Sigmoid colon (tissue), 7 donors: ENCODE measurements around the gene CA11. TPM values are rescaled to one million over a fixed set of nuclear protein-coding genes. Genes with fewer than 3 reads are reported as not detected.
"Not testable (repeated sequence)": the region's sequence is repeated elsewhere in the genome, so short reads cannot be mapped to it uniquely, and the experiment has no call there.

Source experiments
- DNase-seq: peaks from one replicate; pipeline ENCODE4 v3.0.0-alpha.2; 2019
- H3K27ac ChIP-seq, 4 donors: fragments of 200-600 bp; sonication (generic); one replicate each; pipeline ENCODE4 v1.5.1; 2016 to 2019; ENCODE audit warnings: mild to moderate bottlenecking in 1 of 4
- H3K27me3 ChIP-seq, 3 donors: fragments of 200-600 bp; sonication (generic); one replicate each; pipeline ENCODE4 v1.5.1; 2019; ENCODE audit warnings: mild to moderate bottlenecking in 1 of 3
- H3K36me3 ChIP-seq, 4 donors: fragments of 200-600 bp; sonication (generic); one replicate each; pipeline ENCODE4 v1.5.1; 2016 to 2019
- H3K4me1 ChIP-seq, 4 donors: fragments of 200-600 bp; sonication (generic); one replicate each; pipeline ENCODE4 v1.5.1; 2017 to 2019
- H3K4me3 ChIP-seq, 4 donors: fragments of 200-600 bp; sonication (generic); one replicate each; pipeline ENCODE4 v1.5.1; 2017 to 2019; ENCODE audit warnings: mild to moderate bottlenecking in 2 of 4, moderate library complexity in 1 of 4
- H3K9me3 ChIP-seq, 4 donors: fragments of 200-600 bp in 3 of 4; sonication (generic) in 3 of 4; one replicate each; pipeline versions ENCODE4 v1.5.1 to v1.6.1; 2013 to 2019
- EP300 ChIP-seq, 4 donors: sonication (generic); formaldehyde crosslinking; IDR thresholded peaks; one replicate each; pipeline ENCODE4 v1.6.1; 2017; ENCODE audit warnings: antibody characterized with exemption in 4 of 4
- POLR2A ChIP-seq, 2 donors: fragments of 450-650 bp; IDR thresholded peaks; one replicate each; pipeline ENCODE4 v1.6.1; 2016; ENCODE audit warnings: antibody characterized with exemption in 2 of 2, mild to moderate bottlenecking in 2 of 2, moderate library complexity in 2 of 2
- POLR2AphosphoS5 ChIP-seq, 4 donors: sonication (generic); formaldehyde crosslinking; IDR thresholded peaks; one replicate each; pipeline ENCODE4 v1.6.1; 2017; ENCODE audit warnings: antibody characterized with exemption in 4 of 4
- WGBS, 2 donors: extraction: QIAGEN DNeasy Blood & Tissue Kit; methylation state at CpG; one replicate each; pipeline ENCODE4 v1.1.7; 2013; 5-methylcytosine and 5-hydroxymethylcytosine counted together
- intact Hi-C: fragments of 100-400 bp; cut with DNase I; formaldehyde crosslinking; loops from one replicate; pipeline ENCODE4 v1.15.1; 2023
- polyA plus RNA-seq, 3 donors: library from polyadenylated mRNA; stranded (reverse); fragments of 200-250 nt; gene quantifications; one replicate each; pipeline ENCODE4 v1.2.3, GENCODE V29; 2013
- total RNA-seq, 4 donors: library from RNA; depleted of rRNA; stranded (reverse); fragments of >200 nt; gene quantifications; one replicate each; pipeline ENCODE4 v1.1.0, GENCODE V29; 2016
- TF ChIP-seq, protein P1 (sequence below), 4 experiments: fragments of 450-650 bp in 3 of 4; fragments of 200-600 bp in 1 of 4; IDR thresholded peaks; one replicate each; pipeline ENCODE4 v1.5.1; 2016 to 2019; ENCODE audit warnings: antibody characterized with exemption in 4 of 4, mild to moderate bottlenecking in 3 of 4, moderate library complexity in 2 of 4
- donor health status: healthy with polysubstance abuse.
- donor health status: Bipolar disorder and iron deficiency.
- donor health status: healthy.

CA11 gene
- total and polyA plus RNA-seq, 7 donors = 2.1 to 29.6 (median 13.2) TPM

DNA sequence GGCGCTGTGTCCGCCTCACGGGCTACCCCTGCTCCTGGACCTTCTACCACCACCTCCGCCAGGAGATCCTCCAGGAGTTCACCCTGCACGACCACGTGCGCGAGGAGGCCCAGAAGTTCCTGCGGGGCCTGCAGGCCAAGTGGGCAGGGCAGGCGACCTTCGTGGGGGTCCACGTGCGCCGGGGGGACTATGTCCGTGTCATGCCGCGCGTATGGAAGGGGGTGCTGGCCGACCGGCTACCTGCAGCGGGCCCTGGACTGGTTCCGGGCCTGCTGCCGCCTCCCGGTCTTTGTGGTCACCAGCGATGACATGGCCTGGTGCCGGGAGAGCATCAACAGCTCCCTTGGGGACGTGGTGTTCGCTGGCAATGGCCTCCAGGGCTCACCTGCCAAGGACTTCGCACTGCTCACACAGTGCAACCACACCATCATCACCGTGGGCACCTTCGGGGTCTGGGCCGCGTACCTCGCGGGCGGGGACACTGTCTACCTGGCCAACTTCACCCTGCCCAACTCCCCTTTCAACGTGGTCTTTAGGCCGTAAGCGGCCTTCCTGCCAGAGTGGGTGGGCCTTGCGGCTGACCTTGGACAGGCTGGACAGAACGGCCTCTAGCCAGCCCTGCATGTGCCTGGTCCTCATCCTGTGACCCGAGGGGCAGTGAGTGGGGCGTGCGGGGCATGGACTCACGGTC is 34.6 kb upstream of the CA11 start:
- no peak for DNase-seq
- Histone ChIP-seq H3K4me1 (peaks cover 0 to 6% (median 2%) of the 10 kb centered on the region in 4 donors), H3K27me3 (no peaks in the 10 kb centered on the region), H3K36me3 (no peaks in the 10 kb centered on the region), H3K9me3 (no peaks in the 10 kb centered on the region), H3K27ac (no peak overlapping the region), H3K4me3 (no peak overlapping the region)
- no peak for TF ChIP-seq POLR2AphosphoS5 (IDR thresholded peaks at IDR 0.05)
- no peak for TF ChIP-seq POLR2A (IDR thresholded peaks at IDR 0.05)
- TF ChIP-seq, protein P1, sequence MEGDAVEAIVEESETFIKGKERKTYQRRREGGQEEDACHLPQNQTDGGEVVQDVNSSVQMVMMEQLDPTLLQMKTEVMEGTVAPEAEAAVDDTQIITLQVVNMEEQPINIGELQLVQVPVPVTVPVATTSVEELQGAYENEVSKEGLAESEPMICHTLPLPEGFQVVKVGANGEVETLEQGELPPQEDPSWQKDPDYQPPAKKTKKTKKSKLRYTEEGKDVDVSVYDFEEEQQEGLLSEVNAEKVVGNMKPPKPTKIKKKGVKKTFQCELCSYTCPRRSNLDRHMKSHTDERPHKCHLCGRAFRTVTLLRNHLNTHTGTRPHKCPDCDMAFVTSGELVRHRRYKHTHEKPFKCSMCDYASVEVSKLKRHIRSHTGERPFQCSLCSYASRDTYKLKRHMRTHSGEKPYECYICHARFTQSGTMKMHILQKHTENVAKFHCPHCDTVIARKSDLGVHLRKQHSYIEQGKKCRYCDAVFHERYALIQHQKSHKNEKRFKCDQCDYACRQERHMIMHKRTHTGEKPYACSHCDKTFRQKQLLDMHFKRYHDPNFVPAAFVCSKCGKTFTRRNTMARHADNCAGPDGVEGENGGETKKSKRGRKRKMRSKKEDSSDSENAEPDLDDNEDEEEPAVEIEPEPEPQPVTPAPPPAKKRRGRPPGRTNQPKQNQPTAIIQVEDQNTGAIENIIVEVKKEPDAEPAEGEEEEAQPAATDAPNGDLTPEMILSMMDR (IDR thresholded peaks at IDR 0.05) = no peak
- no peak for TF ChIP-seq EP300 (IDR thresholded peaks at IDR 0.05)
- intact Hi-C loops = no loop called here
- WGBS, 2 donors = 91 to 92% methylated on average over 45 of the region's 45 CpGs

DNA sequence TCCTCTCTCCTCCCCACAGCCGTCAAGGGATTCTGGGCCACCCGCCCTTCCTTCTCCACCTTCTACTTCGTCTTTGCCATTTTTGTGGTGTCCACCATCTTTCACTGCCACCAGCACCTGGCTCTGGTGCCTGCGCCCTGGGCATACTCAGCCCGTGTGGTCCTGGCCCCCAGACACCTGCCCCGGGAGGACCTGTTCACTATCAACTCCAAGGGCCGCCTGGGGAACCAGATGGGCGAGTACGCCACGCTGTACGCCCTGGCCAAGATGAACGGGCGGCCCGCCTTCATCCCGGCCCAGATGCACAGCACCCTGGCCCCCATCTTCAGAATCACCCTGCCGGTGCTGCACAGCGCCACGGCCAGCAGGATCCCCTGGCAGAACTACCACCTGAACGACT is 34.0 kb upstream of the CA11 start:
- intact Hi-C loops, H3K27me3 ChIP-seq, H3K9me3 ChIP-seq, H3K36me3 ChIP-seq, H3K4me3 ChIP-seq, DNase-seq, H3K27ac ChIP-seq: not testable (repeated sequence)
- H3K4me1 ChIP-seq = peaks cover 0 to 12% (median 8%) of the 10 kb centered on the region in 4 donors
- 95 to 96% methylated on average over 19 of the region's 19 CpGs for WGBS, 2 donors

DNA sequence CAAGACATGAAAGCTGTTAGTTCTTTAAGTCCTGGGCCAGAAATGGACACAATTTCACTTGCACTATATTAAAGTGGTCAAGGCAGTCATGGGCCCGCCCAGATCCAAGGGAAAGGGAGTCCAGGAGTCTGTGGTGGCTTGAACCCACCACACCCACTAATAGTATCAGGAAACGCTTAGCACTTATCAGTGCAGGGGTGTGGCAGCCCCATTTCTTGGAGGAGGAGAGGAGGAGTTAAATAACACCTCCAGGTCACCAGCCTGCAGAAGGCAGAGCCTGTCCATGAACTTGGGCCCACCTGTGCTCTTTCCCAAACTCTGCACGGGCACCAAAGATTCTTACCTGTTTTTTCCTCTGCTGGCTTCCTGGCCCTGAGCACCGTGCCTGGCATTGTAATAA is 32.2 kb upstream of the CA11 start:
- no peak overlapping the region for H3K27ac ChIP-seq
- intact Hi-C loops = no loop called here
- WGBS, 2 donors = 15 to 66% methylated on average over 4 of the region's 4 CpGs

DNA sequence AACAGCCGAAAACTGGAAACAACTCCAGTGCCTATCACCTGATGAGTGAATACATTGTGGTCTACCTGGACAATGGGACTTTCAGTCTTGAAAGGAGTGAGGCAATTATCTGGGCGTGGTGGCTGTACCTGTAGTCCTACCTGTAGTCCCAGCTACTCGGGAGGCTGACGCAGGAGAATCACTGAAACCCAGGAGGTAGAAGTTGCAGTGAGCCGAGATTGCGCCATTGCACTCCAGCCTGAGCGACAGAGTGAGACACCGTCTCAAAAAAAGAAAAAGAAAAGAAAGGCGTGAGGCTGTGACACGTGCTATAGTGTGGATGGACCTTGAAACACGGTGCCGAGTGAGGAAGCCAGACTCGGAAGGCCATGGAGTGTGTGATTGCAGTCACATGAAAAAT is 30.9 kb upstream of the CA11 start:
- no peak overlapping the region for H3K4me3 ChIP-seq
- no peak for DNase-seq
- TF ChIP-seq POLR2A (IDR thresholded peaks at IDR 0.05) (no peak), EP300 (IDR thresholded peaks at IDR 0.05) (no peak), POLR2AphosphoS5 (IDR thresholded peaks at IDR 0.05) (no peak)
- TF ChIP-seq, protein P1 (IDR thresholded peaks at IDR 0.05) = no peak
- H3K9me3 ChIP-seq = no peaks in the 10 kb centered on the region
- intact Hi-C loops = no loop called here
- H3K36me3 ChIP-seq = no peaks in the 10 kb centered on the region
- no peaks in the 10 kb centered on the region for H3K27me3 ChIP-seq
- 25 to 77% methylated on average over 13 of the region's 13 CpGs for WGBS, 2 donors
- peaks cover 0 to 12% (median 9%) of the 10 kb centered on the region in 4 donors for H3K4me1 ChIP-seq
- no peak overlapping the region for H3K27ac ChIP-seq

More for the DNA sequence above, 32.2 kb upstream of the CA11 start:
- Histone ChIP-seq H3K36me3 (no peaks in the 10 kb centered on the region), H3K27me3 (no peaks in the 10 kb centered on the region), H3K4me3 (no peak overlapping the region), H3K9me3 (no peaks in the 10 kb centered on the region), H3K4me1 (peaks cover 0 to 12% (median 9%) of the 10 kb centered on the region in 4 donors)
- no peak for DNase-seq
- TF ChIP-seq POLR2A (IDR thresholded peaks at IDR 0.05) = no peak
- no peak for TF ChIP-seq EP300 (IDR thresholded peaks at IDR 0.05)
- TF ChIP-seq, protein P1 (IDR thresholded peaks at IDR 0.05) = no peak
- no peak for TF ChIP-seq POLR2AphosphoS5 (IDR thresholded peaks at IDR 0.05)

DNA sequence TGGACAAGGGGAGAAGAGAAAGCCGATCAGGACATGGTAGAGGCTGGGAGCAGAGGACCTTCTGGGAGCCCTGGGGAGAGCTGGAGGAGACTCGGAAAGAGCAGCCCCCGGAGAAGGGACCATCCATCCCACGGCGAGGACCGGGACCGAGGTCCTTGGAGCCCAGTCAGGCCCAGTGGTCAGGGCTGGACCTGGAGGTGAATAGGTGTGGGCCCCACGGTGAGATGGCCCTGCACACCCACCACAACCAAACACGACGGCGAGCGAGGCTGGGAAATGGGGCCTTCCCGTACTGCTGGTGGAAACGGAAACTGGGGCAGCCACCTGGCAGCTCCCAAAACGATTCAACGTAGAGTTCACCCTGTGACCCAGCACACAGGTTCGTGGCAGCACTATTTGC is 30.5 kb upstream of the CA11 start:
- DNase-seq = no peak
- Histone ChIP-seq H3K4me3 (no peak overlapping the region), H3K27ac (no peak overlapping the region), H3K4me1 (peaks cover 0 to 12% (median 9%) of the 10 kb centered on the region in 4 donors), H3K9me3 (no peaks in the 10 kb centered on the region), H3K27me3 (no peaks in the 10 kb centered on the region), H3K36me3 (no peaks in the 10 kb centered on the region)
- intact Hi-C loops = no loop called here
- TF ChIP-seq POLR2A (IDR thresholded peaks at IDR 0.05) (no peak), EP300 (IDR thresholded peaks at IDR 0.05) (no peak), POLR2AphosphoS5 (IDR thresholded peaks at IDR 0.05) (no peak)
- TF ChIP-seq, protein P1 (IDR thresholded peaks at IDR 0.05) = no peak
- 84 to 92% methylated on average over 17 of the region's 17 CpGs for WGBS, 2 donors
